ENCODE data around the gene DNHD1.

Gene DNHD1

GRCh38 chr11:6612213-6613041 lies 115.3 kb downstream of the DNHD1 start, which contains the start of gene TAF10:
TAF10 (minus strand) TSS chr11:6612216; CDS start chr11:6612189, 27 bp downstream.
- DNase-seq (ENCODE audit: low spot score), result peak; percentile 96

GRCh38 chr11:6613496-6613895 lies 116.4 kb downstream of the DNHD1 start:
- no peak for DNase-seq (ENCODE audit: low spot score)

- DNase-seq (ENCODE audit: low spot score), result no peak
Measured at GRCh38 chr11:6614446-6614845, 117.4 kb downstream of the DNHD1 start.

- no peak for DNase-seq (ENCODE audit: low spot score)
Measured at GRCh38 chr11:6615046-6615445, 118.0 kb downstream of the DNHD1 start.

DNA sequence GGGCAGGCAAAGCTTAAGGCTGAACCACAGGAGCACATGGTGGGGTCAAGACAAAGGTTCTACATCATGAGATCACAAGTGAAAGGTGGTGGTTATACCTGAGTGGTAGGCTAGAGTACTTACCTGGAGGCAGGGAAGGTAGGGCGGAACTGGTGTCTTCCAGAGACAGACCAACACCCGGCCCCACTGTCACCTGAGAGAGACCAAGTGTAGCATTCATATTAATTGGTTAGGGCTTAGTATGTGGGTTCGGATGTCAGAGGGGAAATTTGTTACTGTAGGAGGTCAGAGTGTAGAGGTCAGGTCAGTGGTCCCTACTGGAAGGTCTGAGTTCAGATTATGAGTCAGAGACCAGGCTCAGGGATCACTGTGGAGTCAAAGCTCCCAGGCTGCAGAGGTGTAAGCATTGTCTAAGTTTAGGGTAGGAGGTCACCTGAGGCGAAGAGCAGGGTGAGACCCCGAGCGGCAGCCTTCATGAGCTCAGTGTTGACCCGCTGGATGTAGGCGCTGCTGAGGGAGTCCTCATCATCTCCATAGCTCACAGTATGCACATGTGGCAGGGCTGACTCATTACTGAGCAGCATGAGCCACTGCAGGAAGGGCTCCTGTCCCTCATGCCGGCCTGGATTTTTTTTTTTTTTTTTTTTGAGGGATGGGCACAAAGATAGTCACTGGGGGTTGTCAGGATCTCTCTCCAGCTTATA lies 119.0 kb downstream of the DNHD1 start:
- no peak for DNase-seq (ENCODE audit: low spot score)

DNA sequence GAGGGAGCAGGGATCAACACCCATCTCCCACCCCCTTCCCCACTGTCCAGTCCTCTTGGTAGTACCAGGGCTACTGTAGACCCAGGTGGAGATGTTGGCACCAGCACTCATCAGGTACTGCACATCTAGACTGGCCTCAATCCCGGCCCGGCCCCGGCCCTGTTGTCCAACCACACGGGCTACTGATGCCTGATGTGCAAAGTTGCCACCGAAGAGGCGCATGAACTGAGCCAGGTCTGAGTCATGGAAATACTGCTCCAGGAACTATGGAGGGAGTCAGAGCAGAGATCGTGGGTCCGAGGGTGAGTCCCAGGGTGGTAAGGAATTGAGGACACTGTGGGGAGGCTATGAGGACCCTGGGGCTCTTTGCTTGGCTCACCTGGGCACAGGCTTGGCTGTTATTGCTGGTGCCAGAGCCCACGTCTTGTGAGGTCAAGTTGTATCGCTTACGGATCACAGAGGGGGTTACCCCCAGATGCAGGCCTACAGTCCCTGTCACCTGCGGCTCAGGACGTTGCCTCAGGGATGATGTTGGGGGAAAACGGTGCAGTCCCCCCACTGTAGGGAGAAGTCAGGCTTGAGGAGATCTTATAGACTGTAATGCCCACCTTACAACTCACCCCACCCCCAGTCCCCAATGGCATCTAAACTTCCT lies 119.6 kb downstream of the DNHD1 start:
- no peak for DNase-seq (ENCODE audit: low spot score)

DNA sequence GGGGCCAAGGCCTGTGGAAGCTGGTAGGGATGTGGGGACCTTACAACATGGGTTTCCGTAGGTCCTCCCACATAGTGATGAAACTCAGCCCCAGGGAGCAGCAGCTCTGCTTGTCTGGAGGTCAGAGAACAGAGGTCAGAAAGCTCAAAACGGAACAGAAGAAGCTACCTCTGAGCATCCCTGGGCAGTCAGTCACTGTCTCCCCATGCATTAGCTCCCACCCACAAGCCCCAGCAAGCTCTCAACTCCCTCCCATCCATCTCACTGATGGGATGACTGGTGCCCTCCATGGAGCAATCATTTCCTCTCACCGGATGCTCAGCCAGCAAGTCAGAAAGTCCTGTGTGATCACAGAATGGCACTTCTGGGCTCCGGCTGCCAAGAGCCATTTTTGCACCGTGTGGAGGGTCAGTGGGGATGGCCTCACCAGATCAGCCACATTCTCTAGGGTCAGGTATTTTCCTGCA lies 120.3 kb downstream of the DNHD1 start:
- no peak for DNase-seq (ENCODE audit: low spot score)

DNA sequence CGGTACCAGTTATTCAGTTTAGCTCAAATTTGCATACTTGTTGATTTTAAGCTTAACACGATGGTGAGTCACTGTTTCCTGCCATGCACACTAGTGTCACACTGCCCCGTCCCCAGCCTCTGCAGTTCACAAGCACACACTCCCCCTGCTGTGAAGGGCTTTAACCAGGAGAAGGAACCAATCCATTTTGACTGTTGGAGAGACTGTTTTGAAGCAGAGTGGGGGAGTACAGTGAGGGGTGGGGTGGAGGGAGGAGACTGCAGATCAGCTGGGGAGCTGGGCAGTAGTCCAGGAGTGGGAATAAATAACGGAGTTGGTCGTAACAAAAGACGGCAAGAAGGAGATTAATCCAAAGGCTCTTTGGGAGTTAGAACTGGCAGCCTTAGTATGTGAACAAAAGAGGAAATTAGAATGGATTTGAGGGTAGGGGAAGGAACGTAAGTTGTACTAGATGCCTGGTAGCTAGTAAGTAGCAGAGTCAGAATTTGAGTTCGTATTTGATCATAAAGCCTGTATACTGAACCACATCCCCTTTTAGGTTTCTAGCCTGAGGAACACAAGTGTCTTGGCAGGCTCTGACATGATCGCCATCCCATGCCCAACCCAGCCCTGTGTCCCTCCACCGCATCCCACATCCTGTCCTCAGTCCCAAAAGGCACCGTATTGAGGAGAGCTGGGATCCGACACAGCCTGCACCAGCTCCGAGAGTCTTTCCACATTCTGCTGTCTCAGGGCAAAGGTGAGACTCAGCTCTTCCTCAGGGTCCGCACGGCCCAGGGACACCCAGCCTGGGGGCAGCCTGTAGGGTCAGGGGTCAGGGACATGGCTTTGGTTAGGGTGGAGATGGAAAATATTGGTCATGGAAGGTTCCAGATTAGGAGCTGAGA lies 121.3 kb downstream of the DNHD1 start:
- DNase-seq (ENCODE audit: low spot score), result peak; percentile 76

- peak; percentile 95 for DNase-seq (ENCODE audit: low spot score)
Measured at GRCh38 chr11:6619004-6619745, 122.1 kb downstream of the DNHD1 start, which contains the start of gene TPP1. TPP1 (minus strand) TSS chr11:6619422; CDS start chr11:6619400, 22 bp downstream.

- no peak for DNase-seq (ENCODE audit: low spot score)
Measured at GRCh38 chr11:6620636-6621035, 123.6 kb downstream of the DNHD1 start.
